Stimulated activated CD4-positive, alpha-beta T cell treated with anti-CD3 and anti-CD28 coated beads, Interleukin-2, amount 100 ng/mL, for 4 hours (primary cell): ENCODE results near the gene DCAF11.
A peak's percentile ranks its signal among the peaks of the same experiment; 100 is the strongest.
"Not testable (repeated sequence)": the region's sequence is repeated elsewhere in the genome, so short reads cannot be mapped to it uniquely, and the experiment has no call there.

Experiments used
- DNase-seq: peaks from one replicate; pipeline ENCODE4 v3.0.0-alpha.2; 2020; ENCODE audit warnings: low read depth

The DCAF11 gene

DNA sequence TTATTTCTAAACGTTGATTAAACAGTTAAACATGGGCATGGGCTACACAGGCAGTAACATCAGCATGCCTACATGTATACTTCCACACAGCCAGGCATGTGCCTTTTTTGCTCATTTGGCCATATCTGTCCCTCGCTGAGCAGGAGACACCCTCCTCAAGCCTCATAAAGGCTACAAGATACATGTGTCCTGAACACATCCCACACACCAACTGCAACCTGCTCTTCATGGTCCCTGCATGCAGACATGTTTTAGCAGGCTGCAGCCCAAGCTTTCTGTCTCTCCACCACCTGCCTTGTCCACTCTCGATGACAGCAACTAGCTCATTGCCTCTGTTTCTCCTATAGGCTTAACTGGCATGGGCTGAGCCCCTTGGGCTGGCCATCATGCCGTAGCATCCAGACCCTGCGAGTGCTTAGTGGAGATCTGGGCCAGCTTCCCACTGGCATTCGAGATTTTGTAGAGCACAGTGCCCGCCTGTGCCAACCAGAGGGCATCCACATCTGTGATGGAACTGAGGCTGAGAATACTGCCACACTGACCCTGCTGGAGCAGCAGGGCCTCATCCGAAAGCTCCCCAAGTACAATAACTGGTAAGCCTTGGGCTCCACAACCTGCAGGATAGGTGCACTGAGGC lies 17.9 kb upstream of the DCAF11 start:
- no peak for DNase-seq

- no peak for DNase-seq
These were observed 16.2 kb upstream of the DCAF11 start for GRCh38 chr14:24098229-24098926.

- no peak for DNase-seq
These were observed 15.4 kb upstream of the DCAF11 start for GRCh38 chr14:24098927-24099813.

GRCh38 chr14:24100197-24100981 lies 14.2 kb upstream of the DCAF11 start:
- no peak for DNase-seq

DNA sequence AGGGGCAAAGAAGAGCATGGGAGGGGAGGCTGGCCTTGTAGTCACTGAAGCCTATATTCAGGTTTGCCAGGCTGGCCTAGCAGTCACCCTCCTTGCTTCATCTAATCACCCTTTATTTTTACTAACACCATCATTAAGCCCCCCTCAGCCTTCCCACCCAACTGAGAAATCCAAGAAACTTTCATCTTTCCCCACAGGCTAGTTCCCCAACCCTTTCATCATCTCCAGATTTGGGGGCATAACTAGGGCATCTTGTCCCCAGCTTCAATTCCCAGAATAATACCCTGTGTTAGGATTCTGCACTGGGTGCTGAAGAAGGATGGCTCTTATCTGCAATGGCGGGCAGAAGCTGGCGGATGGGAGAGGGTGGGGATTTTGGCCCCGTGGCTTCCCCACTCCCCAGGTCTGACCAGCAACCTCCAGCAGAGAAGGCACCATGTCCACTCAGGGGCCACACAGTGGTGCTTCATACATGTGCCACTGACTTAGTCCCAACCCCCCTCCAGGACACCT lies 13.5 kb upstream of the DCAF11 start:
- DNase-seq: no peak

GRCh38 chr14:24102357-24103048 lies 12.1 kb upstream of the DCAF11 start:
- no peak for DNase-seq

- no peak for DNase-seq
These were observed 11.1 kb upstream of the DCAF11 start for GRCh38 chr14:24103451-24103850.

- DNase-seq: not testable (repeated sequence)
These were observed 8.9 kb upstream of the DCAF11 start for GRCh38 chr14:24105609-24106239.

DNA sequence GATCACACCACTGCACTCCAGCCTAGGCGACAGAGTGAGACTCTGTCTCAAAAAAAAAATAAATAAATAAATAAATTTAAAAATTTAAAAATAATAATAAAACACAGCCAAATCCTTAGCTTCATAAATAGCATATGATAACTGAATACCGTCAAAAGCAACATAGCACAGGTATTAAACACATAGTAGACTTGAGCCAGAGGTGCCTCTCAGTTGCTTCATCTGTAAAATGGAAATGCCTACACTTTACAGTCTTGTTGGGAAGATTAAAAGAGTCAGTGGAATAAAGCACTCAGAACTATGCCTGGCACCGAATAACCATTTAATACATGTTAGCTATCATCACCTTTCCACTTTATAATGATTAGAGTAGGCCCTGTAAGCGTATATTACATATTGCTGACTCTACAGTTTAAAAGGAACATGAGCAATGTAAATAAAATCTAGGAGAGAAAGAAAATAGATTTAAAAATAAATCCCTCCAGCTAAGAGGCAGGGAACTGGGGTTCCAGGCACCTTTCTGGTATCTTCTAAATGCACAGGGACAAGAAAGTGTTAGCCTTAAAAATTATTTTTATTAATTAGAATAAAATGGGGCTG lies 7.8 kb upstream of the DCAF11 start:
- no peak for DNase-seq

GRCh38 chr14:24108336-24108874 lies 6.2 kb upstream of the DCAF11 start:
- no peak for DNase-seq

DNA sequence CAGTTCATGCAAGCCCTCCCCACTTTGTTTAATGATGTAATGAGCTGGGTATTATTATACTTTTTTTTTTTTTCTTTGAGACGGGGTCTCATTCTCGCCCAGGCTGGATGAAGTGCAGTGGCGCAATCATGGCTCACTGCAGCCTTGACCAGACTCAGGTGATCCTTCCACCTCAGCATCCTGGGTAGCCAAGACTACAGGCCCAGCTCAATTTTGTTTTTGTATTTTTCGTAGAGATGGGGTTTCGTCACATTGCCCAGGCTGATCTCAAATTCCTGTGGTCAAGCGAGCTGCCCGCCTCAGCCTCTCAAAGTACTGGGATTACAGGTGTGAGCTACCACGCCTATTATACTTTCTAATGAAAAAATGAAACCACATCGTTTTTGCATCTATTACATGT lies 4.5 kb upstream of the DCAF11 start:
- DNase-seq: no peak

GRCh38 chr14:24110523-24110922 lies 4.1 kb upstream of the DCAF11 start:
- no peak for DNase-seq

- no peak for DNase-seq
These were observed 1.2 kb upstream of the DCAF11 start for GRCh38 chr14:24113379-24113800.

DNA sequence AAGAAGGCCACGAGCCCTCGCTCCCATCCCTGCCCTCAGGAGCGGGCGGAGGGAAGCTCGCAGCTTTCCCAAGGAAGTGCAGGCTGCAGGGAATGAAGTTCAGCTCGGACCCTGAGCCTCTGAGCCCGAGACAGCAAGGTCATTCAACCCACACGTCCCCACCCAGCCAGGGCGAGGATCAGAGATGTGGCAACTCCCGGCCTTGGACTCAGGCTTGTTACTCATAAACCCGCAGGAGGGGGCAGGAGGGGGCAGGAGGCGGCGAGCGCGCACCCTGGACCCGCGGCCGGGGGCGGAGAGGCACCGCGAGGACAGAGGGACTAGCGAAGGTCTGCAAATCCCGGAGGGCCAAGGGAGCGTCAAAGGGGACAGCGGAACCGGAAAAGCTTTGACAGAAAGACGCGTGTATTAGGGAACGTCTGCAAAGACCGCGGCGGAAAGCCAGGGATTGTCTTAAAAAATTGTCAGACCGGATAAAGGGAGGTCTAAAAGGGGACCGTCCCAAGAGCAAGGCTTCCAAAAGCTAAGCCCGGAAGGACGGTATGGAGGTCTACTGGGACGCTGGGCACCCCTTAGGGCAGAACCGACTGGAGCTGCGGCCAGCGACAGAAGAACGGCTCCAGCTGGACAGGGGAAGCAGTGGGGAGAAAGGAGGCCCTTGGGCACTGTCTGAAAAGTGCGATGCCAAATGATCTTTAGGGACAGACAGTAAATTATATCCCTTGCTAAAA lies 611 bp upstream of the DCAF11 start:
- DNase-seq: peak; percentile 49

DNA sequence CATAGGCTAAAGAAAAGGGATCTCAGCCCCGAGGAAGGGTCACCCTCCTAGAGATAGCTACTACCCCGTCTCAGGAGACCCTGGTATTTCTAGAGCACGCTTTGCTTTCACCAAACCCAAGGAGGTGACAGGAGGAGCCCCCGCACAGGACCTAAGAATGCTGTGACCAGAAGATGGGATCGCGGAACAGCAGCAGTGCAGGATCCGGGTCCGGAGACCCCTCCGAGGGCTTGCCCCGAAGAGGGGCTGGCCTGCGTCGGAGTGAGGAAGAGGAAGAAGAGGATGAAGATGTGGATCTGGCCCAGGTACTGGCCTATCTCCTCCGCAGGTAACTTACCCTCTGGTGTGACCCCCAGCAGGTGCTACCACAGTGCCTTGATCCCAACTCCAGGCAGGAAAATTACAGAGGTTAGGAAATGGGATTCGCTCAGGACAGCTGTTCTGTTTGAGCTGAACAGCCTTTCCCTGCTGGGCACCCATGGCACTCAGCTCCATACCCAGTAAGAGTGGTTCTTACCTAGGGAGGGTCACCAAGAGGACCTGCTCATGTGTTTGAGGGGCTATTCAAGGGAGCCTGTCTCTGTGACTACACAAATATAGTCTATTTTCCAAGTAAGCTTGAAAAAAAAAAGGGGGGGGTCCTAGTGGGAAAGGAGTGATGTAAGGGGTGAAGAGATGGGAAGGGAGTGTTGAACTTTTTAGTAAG lies 998 bp downstream of the DCAF11 start:
- no peak for DNase-seq

DNA sequence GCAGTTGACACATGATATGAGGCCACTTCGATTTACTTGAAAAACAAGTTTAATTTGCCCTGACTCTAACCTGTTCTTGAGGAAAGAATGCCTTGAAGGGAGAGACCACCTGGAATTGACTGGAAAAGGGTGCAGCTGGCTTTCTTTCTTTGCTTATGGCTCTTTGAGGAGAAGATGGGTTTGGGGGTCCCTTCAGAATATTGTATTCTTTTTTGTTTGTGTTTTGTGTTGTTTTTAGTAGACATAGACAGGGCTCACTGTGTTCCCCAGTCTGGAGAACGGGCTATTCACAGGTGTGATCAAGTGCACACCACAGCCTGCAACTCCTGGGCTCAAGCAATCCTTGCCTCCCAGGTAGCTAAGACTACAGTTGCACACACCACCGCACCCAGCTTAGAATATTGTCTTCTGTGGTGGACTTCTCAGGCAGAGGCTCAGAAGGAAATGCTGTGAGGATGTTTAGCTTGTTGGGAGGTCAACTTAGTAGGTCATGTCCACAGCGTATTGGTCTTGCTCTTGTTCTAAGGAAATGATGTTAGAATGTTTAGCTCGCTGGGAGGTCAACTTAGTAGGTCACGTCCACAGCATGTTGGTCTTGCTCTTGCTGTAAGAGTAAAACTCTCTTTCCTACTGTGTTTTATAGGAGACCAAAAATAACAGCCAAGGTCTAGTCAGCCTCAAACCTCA lies 1.7 kb downstream of the DCAF11 start:
- DNase-seq: no peak

- no peak for DNase-seq
These were observed 2.6 kb downstream of the DCAF11 start for GRCh38 chr14:24117179-24117578.

DNA sequence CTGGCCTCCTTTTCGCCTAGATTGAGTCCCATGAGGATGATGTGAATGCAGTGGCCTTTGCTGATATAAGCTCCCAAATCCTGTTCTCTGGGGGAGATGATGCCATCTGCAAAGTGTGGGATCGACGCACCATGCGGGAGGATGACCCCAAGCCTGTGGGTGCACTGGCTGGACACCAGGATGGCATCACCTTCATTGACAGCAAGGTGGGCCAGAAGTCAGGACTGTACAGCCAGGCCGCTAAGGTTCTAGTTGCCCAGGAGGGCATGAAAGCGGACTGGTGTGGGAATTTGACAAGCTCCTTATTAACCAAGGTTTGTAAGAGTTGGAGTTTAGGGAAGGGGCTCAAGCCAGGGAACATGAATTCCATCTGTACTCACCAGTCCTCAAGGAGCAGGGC lies 5.1 kb downstream of the DCAF11 start:
- no peak for DNase-seq
